AG04450 (cell line): ENCODE data around the gene ALOX5. TPM values are rescaled to one million over a fixed set of nuclear protein-coding genes. Genes with fewer than 3 reads are reported as not detected.
"Not testable (repeated sequence)": the region's sequence is repeated elsewhere in the genome, so short reads cannot be mapped to it uniquely, and the experiment has no call there.

Source experiments
- CTCF ChIA-PET: fragments of 300-600, 350-600 bp; formaldehyde crosslinking; extraction: SDS; loops from one replicate; lab custom pipeline; 2022; ENCODE audit warnings: antibody characterized with exemption, inconsistent platforms; lab: Charles Lee
- POLR2A ChIA-PET: fragments of 350-600 bp; formaldehyde crosslinking; extraction: SDS; loops from one replicate; lab custom pipeline; 2021; ENCODE audit warnings: antibody characterized with exemption, inconsistent platforms; lab: Yijun Ruan, JAX
- DNase-seq: peaks from one replicate; pipeline ENCODE4 v3.0.0-alpha.2; 2011; ENCODE audit warnings: low read depth, low spot score
- H3K27ac ChIP-seq: one replicate; pipeline ENCODE4 v1.5.1; 2012; ENCODE audit warnings: low read depth, low read length, control low read depth
- H3K27me3 ChIP-seq: one replicate; pipeline ENCODE4 v1.6.0; 2012; ENCODE audit warnings: low read length; ENCODE audit not compliant: control insufficient read depth, insufficient read depth
- H3K4me3 ChIP-seq: 2 replicates; pipeline ENCODE4 v1.5.1; 2011; ENCODE audit warnings: mild to moderate bottlenecking, low read depth, low read length, control low read depth
- H3K9me3 ChIP-seq: 2 replicates; pipeline ENCODE4 v1.5.1; 2012; ENCODE audit warnings: low read length; ENCODE audit not compliant: control insufficient read depth, insufficient read depth
- polyA minus RNA-seq: library from RNA; depleted of rRNA, polyadenylated mRNA; stranded (reverse); fragments of >200 nt; gene quantifications from 2 replicates; pipeline ENCODE4 v1.2.3, GENCODE V29; 2011; rRNA and poly(A)+ RNA removed
- polyA plus RNA-seq: library from polyadenylated mRNA; depleted of rRNA; stranded (reverse); fragments of >200 nt; gene quantifications from 2 replicates; pipeline ENCODE4 v1.2.3, GENCODE V29; 2011; rRNA removed
- TF ChIP-seq, protein P1 (sequence below): IDR thresholded peaks from 2 replicates; pipeline ENCODE4 v1.5.1; 2011; ENCODE audit warnings: low read depth, low read length, control low read depth, inconsistent platforms

ALOX5 gene
- polyA plus RNA-seq (not detected in 2 replicates), polyA minus RNA-seq (not detected in 2 replicates)

GRCh38 chr10:45373576-45374349, at the start of gene ALOX5:
Gene ALOX5, plus strand, starts transcription at chr10:45374216. Its CDS starts 64 bp downstream, at chr10:45374280.
- TF ChIP-seq, protein P1, sequence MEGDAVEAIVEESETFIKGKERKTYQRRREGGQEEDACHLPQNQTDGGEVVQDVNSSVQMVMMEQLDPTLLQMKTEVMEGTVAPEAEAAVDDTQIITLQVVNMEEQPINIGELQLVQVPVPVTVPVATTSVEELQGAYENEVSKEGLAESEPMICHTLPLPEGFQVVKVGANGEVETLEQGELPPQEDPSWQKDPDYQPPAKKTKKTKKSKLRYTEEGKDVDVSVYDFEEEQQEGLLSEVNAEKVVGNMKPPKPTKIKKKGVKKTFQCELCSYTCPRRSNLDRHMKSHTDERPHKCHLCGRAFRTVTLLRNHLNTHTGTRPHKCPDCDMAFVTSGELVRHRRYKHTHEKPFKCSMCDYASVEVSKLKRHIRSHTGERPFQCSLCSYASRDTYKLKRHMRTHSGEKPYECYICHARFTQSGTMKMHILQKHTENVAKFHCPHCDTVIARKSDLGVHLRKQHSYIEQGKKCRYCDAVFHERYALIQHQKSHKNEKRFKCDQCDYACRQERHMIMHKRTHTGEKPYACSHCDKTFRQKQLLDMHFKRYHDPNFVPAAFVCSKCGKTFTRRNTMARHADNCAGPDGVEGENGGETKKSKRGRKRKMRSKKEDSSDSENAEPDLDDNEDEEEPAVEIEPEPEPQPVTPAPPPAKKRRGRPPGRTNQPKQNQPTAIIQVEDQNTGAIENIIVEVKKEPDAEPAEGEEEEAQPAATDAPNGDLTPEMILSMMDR, result no peak
- CTCF ChIA-PET, result no interaction called here
- Histone ChIP-seq H3K27ac (no peak within 1 kb of the TSS), H3K4me3 (no peak within 1 kb of the TSS), H3K9me3 (no peaks in the 10 kb centered on the region), H3K27me3 (peaks cover 28% of the 10 kb centered on the region)
- POLR2A ChIA-PET, result no interaction called here
- DNase-seq, result no peak

- CTCF ChIA-PET, result no interaction called here
- no peak overlapping the region for H3K27ac ChIP-seq
- no peaks in the 10 kb centered on the region for H3K9me3 ChIP-seq
- TF ChIP-seq, protein P1, result no peak
- H3K27me3 ChIP-seq, result no peaks in the 10 kb centered on the region
- POLR2A ChIA-PET, result no interaction called here
- no peak overlapping the region for H3K4me3 ChIP-seq
- DNase-seq, result no peak
These were observed 48.9 kb upstream of the ALOX5 start for GRCh38 chr10:45325116-45325515.

DNA sequence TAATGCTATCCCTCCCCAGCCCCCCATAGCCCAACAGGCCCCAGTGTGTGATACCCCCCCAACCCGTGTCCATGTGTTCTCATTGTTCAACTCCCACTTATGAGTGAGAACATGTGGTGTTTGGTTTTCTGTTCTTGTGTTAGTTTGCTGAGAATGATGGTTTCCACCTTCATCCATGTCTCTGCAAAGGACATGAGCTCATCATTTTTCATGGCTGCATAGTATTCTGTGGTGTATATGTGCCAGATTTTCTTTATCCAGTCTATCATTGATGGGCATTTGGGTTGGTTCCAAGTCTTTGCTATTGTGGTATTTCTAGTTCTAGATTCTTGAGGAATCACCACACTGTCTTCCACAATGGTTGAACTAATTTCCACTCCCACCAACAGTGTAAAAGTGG, 47.2 kb upstream of the ALOX5 start:
- H3K27me3 ChIP-seq, H3K4me3 ChIP-seq, DNase-seq, H3K27ac ChIP-seq, POLR2A ChIA-PET, H3K9me3 ChIP-seq, CTCF ChIA-PET: not testable (repeated sequence)

GRCh38 chr10:45331824-45332223, 42.2 kb upstream of the ALOX5 start:
- H3K27ac ChIP-seq, H3K4me3 ChIP-seq, H3K27me3 ChIP-seq, H3K9me3 ChIP-seq, CTCF ChIA-PET, DNase-seq, POLR2A ChIA-PET: not testable (repeated sequence)

- POLR2A ChIA-PET, result no interaction called here
- DNase-seq, result no peak
- CTCF ChIA-PET, result no interaction called here
- Histone ChIP-seq H3K27ac (no peak overlapping the region), H3K9me3 (no peaks in the 10 kb centered on the region), H3K4me3 (no peak overlapping the region), H3K27me3 (no peaks in the 10 kb centered on the region)
- TF ChIP-seq, protein P1, result no peak
These were observed 34.1 kb upstream of the ALOX5 start for GRCh38 chr10:45339894-45340293.

- H3K27me3 ChIP-seq, POLR2A ChIA-PET, H3K27ac ChIP-seq, DNase-seq, H3K4me3 ChIP-seq, H3K9me3 ChIP-seq: not testable (repeated sequence)
- CTCF ChIA-PET, result interaction anchor here (0.5 kb wide), 1 partner anchor 292 kb away, joined by 4 read pairs; no protein-coding TSS in a partner anchor
These were observed 33.6 kb upstream of the ALOX5 start for GRCh38 chr10:45340420-45340819.

- H3K9me3 ChIP-seq, result peaks cover 25% of the 10 kb centered on the region
- DNase-seq, H3K4me3 ChIP-seq, CTCF ChIA-PET, POLR2A ChIA-PET, H3K27me3 ChIP-seq, H3K27ac ChIP-seq: not testable (repeated sequence)
These were observed 27.2 kb upstream of the ALOX5 start for GRCh38 chr10:45346652-45347335.

GRCh38 chr10:45347464-45347863, 26.6 kb upstream of the ALOX5 start:
- H3K27me3 ChIP-seq, POLR2A ChIA-PET, CTCF ChIA-PET, H3K27ac ChIP-seq, H3K4me3 ChIP-seq, DNase-seq: not testable (repeated sequence)
- H3K9me3 ChIP-seq, result peaks cover 25% of the 10 kb centered on the region

DNA sequence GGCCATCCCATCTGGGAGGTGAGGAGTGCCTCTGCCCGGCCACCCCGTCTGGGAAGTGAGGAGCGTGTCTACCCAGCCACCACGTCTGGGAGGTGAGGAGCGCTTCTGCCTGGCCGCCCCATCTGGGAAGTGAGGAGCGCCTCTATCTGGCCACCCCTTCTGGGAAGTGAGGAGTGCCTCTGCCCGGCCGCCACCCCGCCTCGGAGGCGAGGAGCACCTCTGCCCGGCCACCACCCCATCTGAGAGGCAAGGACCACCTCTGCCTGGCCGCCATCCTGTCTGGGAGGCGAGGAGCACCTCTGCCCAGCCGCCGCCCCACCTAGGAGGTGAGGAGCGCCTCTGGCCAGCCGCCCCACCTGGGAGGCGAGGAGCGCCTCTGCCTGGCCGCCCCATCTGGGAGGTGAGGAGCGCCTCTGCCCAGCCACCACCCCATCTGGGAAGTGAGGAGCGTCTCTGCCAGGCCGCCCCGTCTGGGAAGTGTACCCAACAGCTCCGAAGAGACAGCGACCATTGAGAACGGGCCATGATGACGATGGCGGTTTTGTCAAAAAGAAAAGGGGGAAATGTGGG, 25.7 kb upstream of the ALOX5 start:
- POLR2A ChIA-PET, CTCF ChIA-PET, H3K27ac ChIP-seq, H3K4me3 ChIP-seq, DNase-seq, H3K27me3 ChIP-seq: not testable (repeated sequence)
- H3K9me3 ChIP-seq, result peaks cover 25% of the 10 kb centered on the region
